Tibial nerve (tissue), 4 donors: ENCODE results near the gene GPC3.

Source experiments
- CTCF ChIP-seq, 5 experiments: fragments of 200-600 bp in 3 of 5; fragments of 450-650 bp in 2 of 5; sonication (generic) in 3 of 5; IDR thresholded peaks; one replicate each; pipeline ENCODE4 v1.5.1; 2016 to 2019; ENCODE audit warnings: antibody characterized with exemption in 5 of 5, mild to moderate bottlenecking in 3 of 5, moderate library complexity in 2 of 5
- EP300 ChIP-seq, 2 donors: sonication (generic); formaldehyde crosslinking; IDR thresholded peaks; one replicate each; pipeline ENCODE4 v1.6.1; 2017; ENCODE audit warnings: antibody characterized with exemption in 2 of 2, mild to moderate bottlenecking in 1 of 2
- POLR2A ChIP-seq, 2 donors: fragments of 450-650 bp; IDR thresholded peaks; one replicate each; pipeline ENCODE4 v1.6.1; 2017; ENCODE audit warnings: antibody characterized with exemption in 2 of 2, mild to moderate bottlenecking in 2 of 2, moderate library complexity in 2 of 2

GRCh38 chrX:133493366-133493765 is 492.0 kb downstream of the GPC3 start:
- TF ChIP-seq POLR2A (IDR thresholded peaks at IDR 0.05) (no peak), CTCF (IDR thresholded peaks at IDR 0.05) (no peak), EP300 (IDR thresholded peaks at IDR 0.05) (no peak)
